A673 (cell line): ENCODE data around the gene BOK. TPM values are rescaled to one million over a fixed set of nuclear protein-coding genes. Genes with fewer than 3 reads are reported as not detected.
"Not testable (repeated sequence)": the region's sequence is repeated elsewhere in the genome, so short reads cannot be mapped to it uniquely, and the experiment has no call there.

Experiments used
- BruUV-seq: library from RNA; stranded (reverse); fragments of 400-500 nt; replicated peaks from 2 replicates; lab custom pipeline; 2021; lab: Mats Ljungman, UMichigan
- CTCF ChIA-PET: fragments of 300-600 bp; sonication (Branson Sonifier 250); formaldehyde crosslinking; loops from one replicate; lab custom pipeline; 2022; ENCODE audit warnings: antibody characterized with exemption; lab: Charles Lee
- POLR2A ChIA-PET: fragments of 300-600 bp; sonication (Branson Sonifier 250); formaldehyde crosslinking; loops from one replicate; lab custom pipeline; 2022; ENCODE audit warnings: antibody characterized with exemption; ENCODE audit not compliant: low non-redundant PET; lab: Charles Lee
- DNase-seq: peaks from one replicate; pipeline ENCODE4 v3.0.0-alpha.2; 2015; ENCODE audit warnings: low spot score
- H3K27ac ChIP-seq: fragments of 200-600 bp; sonication (generic); 2 replicates; pipeline ENCODE4 v1.5.1; 2016; ENCODE audit warnings: mixed run types, low read depth, mild to moderate bottlenecking, mixed read lengths, antibody characterized with exemption, low read length; ENCODE audit not compliant: poor library complexity, severe bottlenecking
- H3K27me3 ChIP-seq: fragments of 200-600 bp; sonication (generic); replicated peaks from 2 replicates; pipeline ENCODE4 v1.6.1; 2017; ENCODE audit warnings: mixed run types, low read depth, mild to moderate bottlenecking, mixed read lengths, antibody characterized with exemption, low read length; ENCODE audit not compliant: insufficient read depth, poor library complexity
- H3K36me3 ChIP-seq: fragments of 200-600 bp; sonication (generic); 2 replicates; pipeline ENCODE4 v1.6.1; 2016; ENCODE audit warnings: mixed run types, mild to moderate bottlenecking, mixed read lengths, antibody characterized with exemption, low read length; ENCODE audit not compliant: insufficient read depth, poor library complexity, severe bottlenecking
- H3K4me1 ChIP-seq: fragments of 200-600 bp; sonication (generic); 2 replicates; pipeline ENCODE4 v1.6.1; 2017; ENCODE audit warnings: mixed run types, mild to moderate bottlenecking, mixed read lengths, antibody characterized with exemption, low read length; ENCODE audit not compliant: insufficient read depth, poor library complexity, severe bottlenecking
- H3K4me3 ChIP-seq: fragments of 200-600 bp; sonication (generic); 2 replicates; pipeline ENCODE4 v1.5.1; 2016; ENCODE audit warnings: low read depth, mixed run types, mild to moderate bottlenecking, mixed read lengths, low read length; ENCODE audit not compliant: poor library complexity, severe bottlenecking
- H3K9me3 ChIP-seq: fragments of 200-600 bp; sonication (generic); 2 replicates; pipeline ENCODE4 v1.6.1; 2016; ENCODE audit warnings: mixed run types, low read depth, mild to moderate bottlenecking, mixed read lengths, antibody characterized with exemption, low read length; ENCODE audit not compliant: poor library complexity, severe bottlenecking
- CTCF ChIP-seq: fragments of 300-800, 200-600 bp; sonication (generic); conservative IDR thresholded peaks from 2 replicates; pipeline ENCODE4 v1.5.1; 2017; ENCODE audit warnings: low read depth, mild to moderate bottlenecking, antibody characterized with exemption, low read length, moderate library complexity, mixed read lengths
- EZH2 ChIP-seq: fragments of 200-600 bp; sonication (generic); IDR thresholded peaks from 2 replicates; pipeline ENCODE4 v1.6.1; 2017; ENCODE audit warnings: borderline replicate concordance, low read depth, mild to moderate bottlenecking, mixed read lengths, antibody characterized with exemption, low read length; ENCODE audit not compliant: poor library complexity, severe bottlenecking
- intact Hi-C: fragments of 100-400 bp; cut with micrococcal nuclease; formaldehyde crosslinking; loops from one replicate; pipeline ENCODE4 v1.10.0; 2022; ENCODE audit not compliant: unreplicated experiment
- total RNA-seq: library from RNA; stranded (reverse); gene quantifications from 2 replicates; pipeline ENCODE4 v1.2.3, GENCODE V29; 2021

Gene BOK
- total RNA-seq, 1 experiment from 2014 or later, result 2.7 TPM

GRCh38 chr2:241566468-241566867, 7.9 kb downstream of the BOK start:
- TF ChIP-seq EZH2 (no peak), CTCF (no peak)
- Histone ChIP-seq H3K9me3 (no peaks in the 10 kb centered on the region), H3K27ac (no peak overlapping the region), H3K4me3 (no peak overlapping the region), H3K36me3 (no peaks in the 10 kb centered on the region), H3K4me1 (no peaks in the 10 kb centered on the region), H3K27me3 (no peaks in the 10 kb centered on the region)
- POLR2A ChIA-PET, result no interaction called here
- CTCF ChIA-PET, result no interaction called here
- intact Hi-C loops, result no loop called here
- DNase-seq, result no peak
- BruUV-seq, result no TSS peak

GRCh38 chr2:241567266-241567665, 8.7 kb downstream of the BOK start:
- H3K36me3 ChIP-seq, H3K27ac ChIP-seq, DNase-seq, H3K27me3 ChIP-seq, H3K4me1 ChIP-seq, H3K9me3 ChIP-seq, H3K4me3 ChIP-seq, CTCF ChIA-PET, intact Hi-C loops, BruUV-seq: not testable (repeated sequence)
- POLR2A ChIA-PET, result interaction anchor here (0.6 kb wide), 1 partner anchor 19 kb away, joined by 11 read pairs; no protein-coding TSS in a partner anchor

GRCh38 chr2:241567776-241568175, 9.2 kb downstream of the BOK start:
- intact Hi-C loops, result no loop called here
- CTCF ChIA-PET, result no interaction called here

More at GRCh38 chr2:241567776-241568175, 9.2 kb downstream of the BOK start:
- Histone ChIP-seq H3K36me3 (no peaks in the 10 kb centered on the region), H3K4me3 (no peak overlapping the region), H3K4me1 (no peaks in the 10 kb centered on the region), H3K27ac (no peak overlapping the region), H3K9me3 (no peaks in the 10 kb centered on the region), H3K27me3 (no peaks in the 10 kb centered on the region)
- no TSS peak for BruUV-seq
- no peak for DNase-seq
- POLR2A ChIA-PET, result interaction anchor here (0.6 kb wide), 1 partner anchor 18 kb away, joined by 11 read pairs; no protein-coding TSS in a partner anchor
- TF ChIP-seq EZH2 (no peak), CTCF (no peak)
